Measurements from ENCODE around the gene RAI1. TPM values are rescaled to one million over a fixed set of nuclear protein-coding genes. Genes with fewer than 3 reads are reported as not detected.

RAI1 gene
- total RNA-seq = 21.8 and 22.2 TPM in 2 replicates

GRCh38 chr17:17681187-17681743 lies at the start of gene RAI1:
RAI1 (plus strand) TSS chr17:17681458; CDS start chr17:17792949, 111,491 bp downstream.

GRCh38 chr17:17836818-17837379 lies 155.6 kb downstream of the RAI1 start, which contains the start of gene SREBF1:
SREBF1 (minus strand) TSS chr17:17836986; CDS start chr17:17836817, 169 bp downstream.

Small RNAs within 50 kb of the gene (small RNA-seq; reads per million reads assigned to genes)
- gene MIR33B (7.9 reads per million, percentile 95 among the genes with 10 or more reads in this experiment), gene MIR6777 (0.08 reads per million), gene RF02177 (not detected), gene RF02178 (not detected)

Other genes starting within 250 kb of the RAI1 start
- gene MED9, start 204.5 kb upstream of the RAI1 start, total RNA-seq = 14.8 and 16.3 TPM in 2 replicates
- 9.8 and 16.5 TPM in 2 replicates for gene RASD1, start 185.1 kb upstream of the RAI1 start, total RNA-seq
- 32.7 and 44.7 TPM in 2 replicates for gene PEMT, start 89.8 kb upstream of the RAI1 start, total RNA-seq
- gene SREBF1, start 155.5 kb downstream of the RAI1 start, total RNA-seq = 47.4 and 53.3 TPM in 2 replicates

All from vein endothelial cell (primary cell).